IMR-90 (cell line): ENCODE data around the gene CLCN6. TPM values are rescaled to one million over a fixed set of nuclear protein-coding genes. Genes with fewer than 3 reads are reported as not detected.

Experiments
- ATAC-seq: fragments of 200-7000 bp; cut with Tn5 transposase; 2 replicates; pipeline ENCODE4 v1.9.1; 2020; ENCODE audit warnings: low read depth, mild to moderate bottlenecking, moderate library complexity
- BruUV-seq: library from RNA; stranded (reverse); fragments of 400-500 nt; replicated peaks from 2 replicates; lab custom pipeline; 2021; lab: Mats Ljungman, UMichigan
- CTCF ChIA-PET: fragments of 300-600 bp; formaldehyde crosslinking; extraction: SDS; loops from one replicate; lab custom pipeline; 2021; ENCODE audit warnings: antibody characterized with exemption; lab: Yijun Ruan, JAX
- POLR2A ChIA-PET: fragments of 300-600 bp; sonication (Branson Sonifier 250); formaldehyde crosslinking; loops from one replicate; lab custom pipeline; 2022; ENCODE audit warnings: antibody characterized with exemption; ENCODE audit not compliant: unreplicated experiment; lab: Charles Lee
- DNase-seq: peaks from one replicate; pipeline ENCODE4 v3.0.0; 2013
- H2AFZ ChIP-seq: replicated peaks from 2 replicates; pipeline ENCODE3; 2013; ENCODE audit warnings: low read length, mild to moderate bottlenecking; ENCODE audit not compliant: poor library complexity
- H2AK5ac ChIP-seq: 2 replicates; pipeline ENCODE4 v1.6.1; 2013; ENCODE audit warnings: low read depth, low read length, inconsistent platforms
- H2AK9ac ChIP-seq: replicated peaks from 2 replicates; pipeline ENCODE3; 2013; ENCODE audit warnings: mild to moderate bottlenecking, low read depth, low read length, moderate library complexity; ENCODE audit not compliant: poor library complexity
- H2BK120ac ChIP-seq: 2 replicates; pipeline ENCODE4 v1.6.1; 2013; ENCODE audit warnings: low read depth, low read length, inconsistent platforms
- H2BK15ac ChIP-seq: 3 replicates; pipeline ENCODE4 v1.6.1; 2013; ENCODE audit warnings: low read depth, low read length, inconsistent platforms
- H2BK20ac ChIP-seq: 2 replicates; pipeline ENCODE4 v1.6.1; 2013; ENCODE audit warnings: low read depth, mild to moderate bottlenecking, inconsistent platforms, low read length, moderate library complexity
- H2BK5ac ChIP-seq: 2 replicates; pipeline ENCODE4 v1.6.1; 2013; ENCODE audit warnings: mild to moderate bottlenecking, low read depth, low read length, inconsistent platforms; ENCODE audit not compliant: poor library complexity, severe bottlenecking
- H3K14ac ChIP-seq: replicated peaks from 2 replicates; pipeline ENCODE4 v1.6.1; 2013; ENCODE audit warnings: low read depth, low read length, inconsistent platforms
- H3K18ac ChIP-seq: 2 replicates; pipeline ENCODE4 v1.6.1; 2013; ENCODE audit warnings: low read depth, low read length, control low read depth
- H3K23ac ChIP-seq: 2 replicates; pipeline ENCODE4 v1.6.1; 2013; ENCODE audit warnings: low read depth, low read length, inconsistent platforms
- H3K27ac ChIP-seq: 2 replicates; pipeline ENCODE4 v1.5.1; 2013; ENCODE audit warnings: mild to moderate bottlenecking, control low read depth, low read length; ENCODE audit not compliant: insufficient read depth
- H3K27me3 ChIP-seq: 2 replicates; pipeline ENCODE4 v1.6.1; 2013; ENCODE audit warnings: low read length; ENCODE audit not compliant: control insufficient read depth, insufficient read depth
- H3K36me3 ChIP-seq: 2 replicates; pipeline ENCODE4 v1.6.1; 2013; ENCODE audit warnings: low read length, mixed read lengths; ENCODE audit not compliant: control insufficient read depth, insufficient read depth
- H3K4ac ChIP-seq: 2 replicates; pipeline ENCODE4 v1.6.1; 2013; ENCODE audit warnings: low read depth, low read length, inconsistent platforms
- H3K4me1 ChIP-seq: 2 replicates; pipeline ENCODE4 v1.6.1; 2013; ENCODE audit warnings: low read length, mixed read lengths; ENCODE audit not compliant: control insufficient read depth, insufficient read depth
- H3K4me2 ChIP-seq: 2 replicates; pipeline ENCODE4 v1.6.1; 2013; ENCODE audit warnings: low read depth, mild to moderate bottlenecking, control low read depth, low read length, moderate library complexity
- H3K4me3 ChIP-seq: 2 replicates; pipeline ENCODE4 v1.5.1; 2013; ENCODE audit warnings: low read depth, mild to moderate bottlenecking, control low read depth, low read length, moderate library complexity; ENCODE audit not compliant: insufficient read depth
- H3K56ac ChIP-seq: 2 replicates; pipeline ENCODE4 v1.6.1; 2013; ENCODE audit warnings: low read length, inconsistent platforms; ENCODE audit not compliant: insufficient read depth; ENCODE audit errors: extremely low read depth
- H3K79me1 ChIP-seq, 2 experiments: 2 replicates each; pipeline ENCODE4 v1.6.1; 2013; ENCODE audit warnings: low read length in 2 of 2, inconsistent platforms in 1 of 2, low read depth in 1 of 2
- H3K9ac ChIP-seq: 2 replicates; pipeline ENCODE4 v1.6.1; 2013; ENCODE audit warnings: low read depth, low read length, control low read depth
- H3K9me1 ChIP-seq: 2 replicates; pipeline ENCODE4 v1.6.1; 2013; ENCODE audit warnings: low read length, inconsistent platforms; ENCODE audit not compliant: insufficient read depth
- H3K9me3 ChIP-seq: 2 replicates; pipeline ENCODE4 v1.6.1; 2013; ENCODE audit warnings: low read length; ENCODE audit not compliant: control insufficient read depth, insufficient read depth
- H4K20me1 ChIP-seq: 2 replicates; pipeline ENCODE4 v1.6.1; 2013; ENCODE audit warnings: low read length, inconsistent platforms; ENCODE audit not compliant: insufficient read depth
- H4K5ac ChIP-seq: 2 replicates; pipeline ENCODE4 v1.6.1; 2013; ENCODE audit warnings: mild to moderate bottlenecking, low read depth, low read length, control low read depth
- H4K8ac ChIP-seq, 2 experiments: 2 replicates each; pipeline ENCODE4 v1.6.1; 2013; ENCODE audit warnings: low read depth in 2 of 2, low read length in 2 of 2, control low read depth in 1 of 2, inconsistent platforms in 1 of 2
- H4K91ac ChIP-seq: 2 replicates; pipeline ENCODE4 v1.6.1; 2013; ENCODE audit warnings: low read depth, low read length, inconsistent platforms; ENCODE audit not compliant: insufficient read depth
- CEBPB ChIP-seq: IDR thresholded peaks from 2 replicates; pipeline ENCODE4 v1.6.1; 2012; ENCODE audit warnings: low read depth, low read length, improper control_type of control experiment
- CHD1 ChIP-seq: IDR thresholded peaks from 2 replicates; pipeline ENCODE4 v1.6.1; 2012; ENCODE audit warnings: low read depth, low read length, improper control_type of control experiment
- MAFK ChIP-seq: IDR thresholded peaks from 2 replicates; pipeline ENCODE4 v1.6.1; 2012; ENCODE audit warnings: low read depth, low read length, improper control_type of control experiment
- NFE2L2 ChIP-seq: fragments of 150-350 bp; IDR thresholded peaks from 2 replicates; pipeline ENCODE4 v1.6.1; 2016; ENCODE audit warnings: low read depth, mild to moderate bottlenecking, low read length
- SMC3 ChIP-seq: fragments of 150-350 bp; IDR thresholded peaks from 2 replicates; pipeline ENCODE4 v1.6.1; 2016; ENCODE audit warnings: low read depth, mild to moderate bottlenecking, antibody characterized with exemption, low read length, moderate library complexity
- USF2 ChIP-seq: fragments of 150-350 bp; IDR thresholded peaks from 2 replicates; pipeline ENCODE4 v1.6.1; 2017; ENCODE audit warnings: mild to moderate bottlenecking, antibody characterized with exemption, low read length, low read depth
- WGBS, 2 experiments: methylation state at CpG; one replicate each; pipeline versions ENCODE4 v1.1.5 to v1.1.7; 2013; ENCODE audit warnings: missing lambda C conversion rate in 2 of 2; ENCODE audit not compliant: insufficient read length in 1 of 2; ENCODE audit errors: extremely low coverage in 2 of 2; 5-methylcytosine and 5-hydroxymethylcytosine counted together
- dilution Hi-C: fragments of 300-500 bp; cut with HindIII; formaldehyde crosslinking; loops from one replicate; pipeline ENCODE4 v1.14.3; 2018; ENCODE audit warnings: low sequenced_read_pairs; ENCODE audit not compliant: unreplicated experiment
- in situ Hi-C: fragments of 300-500 bp; cut with MboI; formaldehyde crosslinking; loops from 3 replicates; pipeline ENCODE4 v1.14.3; 2019; ENCODE audit warnings: low sequenced_read_pairs, inconsistent platforms, mixed read lengths
- intact Hi-C: fragments of 100-400 bp; cut with micrococcal nuclease; formaldehyde crosslinking; loops from 2 replicates; pipeline ENCODE4 v1.10.0; 2022
- polyA plus RNA-seq, 3 experiments: library from polyadenylated mRNA; depleted of rRNA; stranded (reverse); fragments of >200 nt; gene quantifications; 2 replicates each; pipeline ENCODE4 v1.2.3, GENCODE V29; 2012; ENCODE audit warnings: low replicate concordance in 1 of 3
- total RNA-seq: library from RNA; depleted of rRNA; stranded (reverse); fragments of >200 nt; gene quantifications from 2 replicates; pipeline ENCODE4 v1.2.3, GENCODE V29; 2012

The CLCN6 gene
- total and polyA plus RNA-seq, 2 of the 4 experiments (the other 2 are of a cell fraction): 4.1 to 10.6 TPM

- Histone ChIP-seq H3K18ac (no peak overlapping the region), H3K9me1 (no peaks in the 10 kb centered on the region), H4K5ac (no peak overlapping the region), H3K4me2 (no peak overlapping the region), H4K8ac (no peak overlapping the region), H2BK15ac (no peak overlapping the region), H3K4me1 (no peaks in the 10 kb centered on the region), H2BK120ac (no peak overlapping the region), H2AK9ac (no peak overlapping the region), H2AK5ac (no peak overlapping the region), H3K14ac (no peak overlapping the region), H3K4ac (no peak overlapping the region), H3K56ac (no peak overlapping the region), H4K91ac (no peak overlapping the region), H2BK20ac (no peak overlapping the region), H4K20me1 (no peaks in the 10 kb centered on the region), H3K27ac (no peak overlapping the region), H3K79me1 (no peaks in the 10 kb centered on the region), H3K4me3 (no peak overlapping the region), H3K27me3 (peaks cover 52% of the 10 kb centered on the region), H3K9me3 (no peaks in the 10 kb centered on the region; the same call in 1 of the 2 replicates), H3K36me3 (no peaks in the 10 kb centered on the region), H2BK5ac (no peak overlapping the region), H2AFZ (no peak overlapping the region), H3K9ac (no peak overlapping the region), H3K23ac (no peak overlapping the region)
- intact Hi-C loops: no loop called here
- ATAC-seq: no peak
- in situ Hi-C loops: no loop called here
- dilution Hi-C loops: no loop called here
- ChIA-PET CTCF (no interaction called here), POLR2A (no interaction called here)
- no TSS peak for BruUV-seq
- no peak for DNase-seq
- 83% methylated on average over 7 of the region's 18 CpGs; no CpG with 5 or more reads in 1 of the 2 experiments for WGBS, 2 experiments
- TF ChIP-seq USF2 (no peak), CHD1 (no peak), MAFK (no peak), SMC3 (no peak), CEBPB (no peak), NFE2L2 (no peak)
These were observed 75.9 kb downstream of the CLCN6 start for GRCh38 chr1:11881749-11882441.
